ENCODE results near the gene PGK1.
"Not testable (repeated sequence)": the region's sequence is repeated elsewhere in the genome, so short reads cannot be mapped to it uniquely, and the experiment has no call there.

The PGK1 gene

DNA sequence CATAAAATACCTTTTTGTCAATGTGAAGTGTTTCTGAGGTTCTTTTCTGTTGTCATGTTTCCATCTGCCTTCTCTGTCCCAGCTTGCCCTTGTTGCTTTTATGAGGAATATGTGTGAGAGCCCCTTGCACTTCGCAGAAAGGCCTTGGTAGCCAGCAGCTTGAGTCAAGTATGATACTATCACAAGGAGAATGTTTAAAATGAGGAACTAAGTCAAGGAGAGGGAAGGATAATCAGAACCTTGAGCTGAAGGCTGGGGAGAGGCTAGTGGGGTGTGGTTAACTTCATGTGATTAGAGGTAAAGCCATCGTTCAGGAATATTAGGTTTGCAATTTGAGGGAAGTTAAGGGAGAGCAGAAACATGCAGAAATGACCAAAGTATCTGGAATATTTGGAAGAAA lies 12.7 kb downstream of the PGK1 start:
- no peak for DNase-seq

DNA sequence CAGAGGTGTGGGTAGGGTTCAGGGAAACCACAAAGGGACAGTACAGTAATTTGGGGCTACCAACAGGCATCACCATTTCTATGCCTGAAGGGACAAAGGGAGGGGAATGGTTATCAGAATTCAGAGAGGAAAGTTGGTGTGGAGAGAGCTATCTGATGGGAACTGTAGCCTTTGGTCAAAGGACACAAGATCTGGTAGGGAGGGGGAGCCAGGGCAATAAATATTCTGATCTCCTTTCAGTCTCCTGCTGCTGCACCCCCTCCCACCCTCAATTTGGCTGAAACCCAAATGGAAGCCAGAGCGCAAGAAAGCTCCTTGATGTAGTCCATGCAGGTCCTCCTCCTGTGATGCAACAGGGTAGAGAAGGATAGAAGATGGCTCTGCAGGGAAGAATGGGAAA lies 14.6 kb downstream of the PGK1 start:
- DNase-seq: no peak

DNA sequence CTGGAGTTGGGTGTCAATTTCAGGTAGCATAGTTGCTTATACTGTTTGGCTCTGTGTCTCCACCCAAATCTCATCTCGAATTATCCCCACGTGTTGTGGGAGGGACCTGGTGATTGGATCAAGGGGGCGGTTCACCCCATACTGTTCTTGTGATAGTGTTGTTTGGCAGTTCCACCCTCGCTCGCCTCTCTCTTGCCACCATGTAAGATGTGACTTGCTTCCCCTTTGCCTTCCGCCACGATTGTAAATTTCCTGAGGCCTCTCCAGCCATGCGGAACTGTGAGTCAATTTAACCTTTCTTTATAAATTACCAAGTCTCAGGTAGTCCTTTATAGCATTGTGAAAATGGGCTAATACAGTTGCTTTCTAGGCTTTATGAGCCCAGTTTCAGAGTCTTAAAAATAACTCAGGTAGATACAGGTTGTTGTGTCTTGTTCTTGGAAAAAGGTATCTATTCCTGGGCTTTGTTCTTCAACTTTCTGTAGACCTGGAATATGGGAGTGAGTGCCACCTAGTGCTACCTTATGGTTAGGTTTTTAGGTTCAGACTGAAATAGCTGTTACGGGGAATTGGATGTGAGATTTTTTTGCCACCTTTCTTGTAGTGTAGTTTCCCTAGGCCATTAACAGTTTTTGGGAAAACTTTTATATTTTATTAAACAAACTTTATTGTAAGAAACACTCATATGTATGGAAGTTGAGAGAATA lies 15.6 kb downstream of the PGK1 start:
- peak in 1 of 2 experiments; percentile 30 for DNase-seq

GRCh38 chrX:78123190-78123589 lies 19.1 kb downstream of the PGK1 start:
- no peak for DNase-seq

DNA sequence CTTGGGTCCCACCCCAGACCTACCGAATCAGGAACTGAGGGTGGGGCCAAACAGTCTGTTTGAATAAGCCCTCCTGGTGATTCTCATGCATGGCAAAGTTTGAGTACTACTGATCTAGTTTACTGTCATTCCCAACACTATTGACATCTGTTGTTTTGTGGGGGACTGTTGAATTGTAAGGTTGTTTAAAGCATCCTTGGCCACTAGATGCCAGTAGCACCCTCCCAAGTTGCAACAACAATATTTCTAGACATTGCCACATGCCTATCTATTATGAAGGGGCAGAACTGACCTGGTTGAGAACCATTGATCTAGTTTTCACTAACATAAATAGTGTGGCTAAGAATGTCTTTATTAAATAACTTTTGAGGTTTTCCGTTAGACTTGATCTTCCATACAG lies 20.3 kb downstream of the PGK1 start:
- DNase-seq: peak in 1 of 2 experiments; percentile 25

- no peak for DNase-seq
Measured at GRCh38 chrX:78125148-78125547, 21.1 kb downstream of the PGK1 start.

GRCh38 chrX:78125781-78126180 lies 21.7 kb downstream of the PGK1 start:
- DNase-seq: not testable (repeated sequence)

GRCh38 chrX:78129714-78130113 lies 25.7 kb downstream of the PGK1 start:
- DNase-seq: no peak

DNA sequence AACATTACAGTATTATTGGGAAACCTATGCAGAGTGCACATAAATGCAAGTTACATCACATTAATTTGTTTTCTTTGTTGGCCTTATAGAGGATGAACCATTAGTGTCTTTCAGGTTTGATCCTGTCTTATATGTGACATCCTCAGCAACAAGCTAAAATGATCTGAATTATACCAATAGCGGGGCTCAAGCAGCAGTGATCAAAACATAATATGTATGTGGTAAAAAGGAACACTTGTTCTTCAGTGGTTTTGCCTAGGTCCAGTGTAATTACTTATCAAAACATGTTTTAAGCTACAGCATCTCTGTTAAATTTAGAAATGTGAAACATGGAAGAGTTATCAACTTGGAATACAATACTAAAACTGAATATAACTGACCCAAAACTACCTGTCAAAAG lies 26.3 kb downstream of the PGK1 start:
- peak in 1 of 2 experiments; percentile 21 for DNase-seq

GRCh38 chrX:78131117-78131516 lies 27.1 kb downstream of the PGK1 start:
- peak in 1 of 2 experiments; percentile 22 for DNase-seq

- peak in 1 of 2 experiments; percentile 9 for DNase-seq
Measured at GRCh38 chrX:78133238-78133960, 29.4 kb downstream of the PGK1 start.

- DNase-seq: peak; percentile 85 to 91
Measured at GRCh38 chrX:78139160-78140123, 35.4 kb downstream of the PGK1 start, which contains the start of gene TAF9B. Gene TAF9B, minus strand, starts transcription at chrX:78139650. Its CDS starts 39 bp downstream, at chrX:78139611.

GRCh38 chrX:78140206-78140605 lies 36.2 kb downstream of the PGK1 start:
- no peak for DNase-seq

DNA sequence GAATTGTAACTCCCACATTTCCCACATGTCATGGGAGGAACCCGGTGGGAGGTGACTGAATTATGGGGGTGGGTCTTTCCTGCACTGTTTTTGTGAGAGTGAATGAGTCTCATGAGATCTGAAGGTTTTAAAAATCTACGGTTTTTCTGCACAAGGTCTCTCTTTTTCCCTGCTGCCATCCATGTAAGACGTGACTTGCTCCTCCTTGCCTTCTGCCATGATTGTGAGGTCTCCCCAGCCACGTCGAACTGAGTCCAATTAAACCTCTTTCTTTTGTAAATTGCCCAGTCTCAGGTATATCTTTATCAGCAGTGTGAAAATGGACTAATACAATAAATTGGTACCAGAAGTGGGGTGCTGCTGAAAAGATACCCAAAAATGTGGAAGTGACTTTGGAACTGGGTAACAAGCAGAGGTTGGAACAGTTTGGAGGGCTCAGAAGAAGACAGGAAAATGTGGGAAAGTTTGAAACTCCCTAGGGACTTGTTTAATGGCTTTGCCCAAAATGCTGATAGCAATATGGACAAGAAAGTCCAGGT lies 43.0 kb downstream of the PGK1 start:
- DNase-seq: not testable (repeated sequence)

- DNase-seq: not testable (repeated sequence)
Measured at GRCh38 chrX:78157373-78157772, 53.3 kb downstream of the PGK1 start.

DNA sequence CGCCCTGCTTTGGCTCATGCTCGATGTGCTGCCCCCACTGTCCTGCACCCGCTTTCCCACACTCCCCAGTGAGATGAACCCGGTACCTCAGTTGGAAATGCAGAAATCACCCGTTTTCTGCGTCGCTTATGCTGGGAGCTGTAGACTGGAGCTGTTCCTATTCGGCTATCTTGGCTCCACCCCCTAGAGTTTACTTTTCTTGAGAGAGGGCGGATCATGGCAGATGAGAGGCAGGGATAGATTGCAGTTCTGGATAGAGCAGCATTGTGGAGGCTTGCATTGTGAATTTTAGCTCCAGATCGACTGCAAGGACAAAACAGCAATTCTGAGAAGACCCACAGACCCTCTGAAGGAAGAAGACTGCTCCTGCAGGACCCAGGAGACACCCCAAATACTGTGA lies 53.8 kb downstream of the PGK1 start:
- DNase-seq: not testable (repeated sequence)

- DNase-seq: not testable (repeated sequence)
Measured at GRCh38 chrX:78160711-78161110, 56.7 kb downstream of the PGK1 start.

GRCh38 chrX:78163175-78163574 lies 59.1 kb downstream of the PGK1 start:
- DNase-seq: not testable (repeated sequence)

- no peak for DNase-seq
Measured at GRCh38 chrX:78165425-78165824, 61.4 kb downstream of the PGK1 start.

GRCh38 chrX:78168065-78168464 lies 64.0 kb downstream of the PGK1 start:
- no peak for DNase-seq

Data from NCI-H524 (cell line).